WTC11 (cell line): ENCODE data around the gene PTP4A2. TPM values are rescaled to one million over a fixed set of nuclear protein-coding genes. Genes with fewer than 3 reads are reported as not detected.

Experiments used
- ATAC-seq: fragments of 200-7000 bp; cut with Tn5 transposase; 2 replicates; pipeline ENCODE4 v1.10.0; 2021; ENCODE audit warnings: mild to moderate bottlenecking, moderate library complexity
- CTCF ChIA-PET: fragments of 300-600 bp; sonication (Branson Sonifier 250); formaldehyde crosslinking; loops from one replicate; lab custom pipeline; 2021; ENCODE audit warnings: antibody characterized with exemption; lab: Charles Lee
- POLR2A ChIA-PET: fragments of 350-600 bp; sonication (Branson Sonifier 250); formaldehyde crosslinking; loops from one replicate; lab custom pipeline; 2021; ENCODE audit warnings: antibody characterized with exemption; lab: Charles Lee
- DNase-seq: peaks from one replicate; pipeline ENCODE4 v3.0.0; 2021; ENCODE audit warnings: low spot score
- H3K27ac Mint-ChIP-seq: 2 replicates; pipeline ENCODE4 v1.8.0; 2021; ENCODE audit warnings: mixed read lengths
- H3K27me3 Mint-ChIP-seq: 2 replicates; pipeline ENCODE4 v1.8.0; 2021; ENCODE audit warnings: low read depth, mild to moderate bottlenecking, moderate library complexity, mixed read lengths
- H3K36me3 Mint-ChIP-seq: 2 replicates; pipeline ENCODE4 v1.8.0; 2021; ENCODE audit warnings: mixed read lengths
- H3K4me1 Mint-ChIP-seq: 2 replicates; pipeline ENCODE4 v1.8.0; 2022; ENCODE audit warnings: mixed read lengths
- H3K4me3 Mint-ChIP-seq: 2 replicates; pipeline ENCODE4 v1.8.0; 2021; ENCODE audit warnings: mild to moderate bottlenecking, moderate library complexity, mixed read lengths
- H3K9me3 Mint-ChIP-seq: 2 replicates; pipeline ENCODE4 v1.8.0; 2021; ENCODE audit warnings: mixed read lengths
- ATF1 ChIP-seq: sonication (generic); formaldehyde crosslinking; IDR thresholded peaks from 2 replicates; pipeline ENCODE4 v1.8.1; 2023; ENCODE audit warnings: mild to moderate bottlenecking, moderate library complexity, missing genetic modification reagents
- CREB1 ChIP-seq: sonication (generic); formaldehyde crosslinking; IDR thresholded peaks from 2 replicates; pipeline ENCODE4 v1.8.0; 2023; ENCODE audit warnings: mild to moderate bottlenecking, missing genetic modification reagents
- ELF4 ChIP-seq: sonication (generic); formaldehyde crosslinking; IDR thresholded peaks from 2 replicates; pipeline ENCODE4 v1.8.1; 2022; ENCODE audit warnings: low read depth, mild to moderate bottlenecking, moderate library complexity, missing genetic modification reagents
- ETV6 ChIP-seq: sonication (generic); formaldehyde crosslinking; IDR thresholded peaks from 2 replicates; pipeline ENCODE4 v1.8.1; 2022; ENCODE audit warnings: mild to moderate bottlenecking, missing genetic modification reagents
- FOXJ3 ChIP-seq: sonication (generic); formaldehyde crosslinking; IDR thresholded peaks from 2 replicates; pipeline ENCODE4 v1.9.0; 2021; ENCODE audit warnings: missing genetic modification reagents, mild to moderate bottlenecking, borderline replicate concordance
- FOXP1 ChIP-seq: sonication (generic); formaldehyde crosslinking; IDR thresholded peaks from 2 replicates; pipeline ENCODE4 v1.8.0; 2022; ENCODE audit warnings: missing genetic modification reagents, mild to moderate bottlenecking, moderate library complexity, borderline replicate concordance
- GABPB1 ChIP-seq: sonication (generic); formaldehyde crosslinking; IDR thresholded peaks from 2 replicates; pipeline ENCODE4 v1.8.1; 2023; ENCODE audit warnings: mild to moderate bottlenecking, missing genetic modification reagents
- GRHL2 ChIP-seq: fragments of 250-450 bp; sonication (Bioruptor Pico); IDR thresholded peaks from 2 replicates; pipeline ENCODE4 v1.8.0; 2022; ENCODE audit warnings: mild to moderate bottlenecking, moderate library complexity; ENCODE audit not compliant: insufficient replicate concordance, severe bottlenecking
- MXD4 ChIP-seq: fragments of 250-450 bp; sonication (Bioruptor Pico); IDR thresholded peaks from 2 replicates; pipeline ENCODE4 v1.8.0; 2021; ENCODE audit warnings: mild to moderate bottlenecking, moderate library complexity, borderline replicate concordance
- MYBL2 ChIP-seq: sonication (generic); formaldehyde crosslinking; IDR thresholded peaks from 2 replicates; pipeline ENCODE4 v1.8.1; 2023; ENCODE audit warnings: mild to moderate bottlenecking, moderate library complexity, missing genetic modification reagents
- NFE2L1 ChIP-seq: sonication (generic); formaldehyde crosslinking; IDR thresholded peaks from 2 replicates; pipeline ENCODE4 v1.8.1; 2023; ENCODE audit warnings: missing genetic modification reagents
- PRRX2 ChIP-seq: fragments of 250-450 bp; sonication (Bioruptor Pico); IDR thresholded peaks from 2 replicates; pipeline ENCODE4 v1.8.0; 2021; ENCODE audit warnings: mild to moderate bottlenecking
- SP1 ChIP-seq: sonication (generic); formaldehyde crosslinking; conservative IDR thresholded peaks from 2 replicates; pipeline ENCODE4 v1.8.1; 2022; ENCODE audit warnings: missing genetic modification reagents
- ZNF263 ChIP-seq: sonication (generic); formaldehyde crosslinking; IDR thresholded peaks from 2 replicates; pipeline ENCODE4 v1.8.1; 2022; ENCODE audit warnings: low read depth, mild to moderate bottlenecking, moderate library complexity, missing genetic modification reagents
- ZNF396 ChIP-seq: fragments of 250-450 bp; sonication (Bioruptor Pico); IDR thresholded peaks from 2 replicates; pipeline ENCODE4 v1.8.0; 2021; ENCODE audit warnings: mild to moderate bottlenecking, moderate library complexity, borderline replicate concordance
- ZNF416 ChIP-seq: fragments of 250-450 bp; sonication (Bioruptor Pico); IDR thresholded peaks from 2 replicates; pipeline ENCODE4 v1.9.0; 2021; ENCODE audit warnings: mild to moderate bottlenecking, inconsistent platforms
- total RNA-seq: library from RNA; stranded (reverse); gene quantifications from 3 replicates; pipeline ENCODE4 v1.2.3, GENCODE V29; 2021
- TF ChIP-seq, protein P1 (sequence below): sonication (generic); formaldehyde crosslinking; IDR thresholded peaks from 2 replicates; pipeline ENCODE4 v1.8.0; 2022; ENCODE audit warnings: mild to moderate bottlenecking, missing genetic modification reagents
- TF ChIP-seq, protein P2 (sequence below): sonication (generic); formaldehyde crosslinking; IDR thresholded peaks from 2 replicates; pipeline ENCODE4 v1.8.1; 2023; ENCODE audit warnings: mild to moderate bottlenecking, missing genetic modification reagents, borderline replicate concordance
- TF ChIP-seq, protein P3 (sequence below): sonication (generic); formaldehyde crosslinking; IDR thresholded peaks from 2 replicates; pipeline ENCODE4 v1.8.1; 2022; ENCODE audit warnings: low read depth, missing genetic modification reagents, borderline replicate concordance
- TF ChIP-seq, protein P4 (sequence below): sonication (generic); formaldehyde crosslinking; IDR thresholded peaks from 2 replicates; pipeline ENCODE4 v1.8.0; 2022; ENCODE audit warnings: mild to moderate bottlenecking, missing genetic modification reagents
- TF ChIP-seq, protein P5 (sequence below): sonication (generic); formaldehyde crosslinking; conservative IDR thresholded peaks from 2 replicates; pipeline ENCODE4 v1.8.1; 2022; ENCODE audit warnings: mild to moderate bottlenecking, missing genetic modification reagents

Gene PTP4A2
- total RNA-seq, 1 experiment from 2014 or later, result 172 TPM

DNA sequence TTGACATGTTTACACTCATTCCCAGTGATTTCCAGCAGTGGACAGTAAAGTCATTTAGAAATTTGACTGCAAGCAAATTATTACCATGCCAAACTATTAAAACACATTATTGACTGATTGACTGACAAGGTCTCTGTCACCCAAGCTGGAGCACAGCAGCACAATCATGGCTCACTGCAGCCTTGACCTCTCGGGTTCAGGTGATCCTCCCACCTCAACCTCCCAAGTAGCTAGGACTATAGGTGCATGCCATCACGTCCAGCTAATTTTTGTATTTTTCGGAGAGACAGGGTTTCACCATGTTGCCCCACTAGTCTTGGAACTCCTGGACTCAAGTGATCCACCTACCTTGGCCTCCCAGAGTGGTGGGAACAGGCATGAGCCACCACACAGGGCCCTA, 24.2 kb downstream of the PTP4A2 start:
- peaks cover 68% of the 10 kb centered on the region for H3K36me3 Mint-ChIP-seq
- DNase-seq, result no peak
- CTCF ChIA-PET, result no interaction called here

DNA sequence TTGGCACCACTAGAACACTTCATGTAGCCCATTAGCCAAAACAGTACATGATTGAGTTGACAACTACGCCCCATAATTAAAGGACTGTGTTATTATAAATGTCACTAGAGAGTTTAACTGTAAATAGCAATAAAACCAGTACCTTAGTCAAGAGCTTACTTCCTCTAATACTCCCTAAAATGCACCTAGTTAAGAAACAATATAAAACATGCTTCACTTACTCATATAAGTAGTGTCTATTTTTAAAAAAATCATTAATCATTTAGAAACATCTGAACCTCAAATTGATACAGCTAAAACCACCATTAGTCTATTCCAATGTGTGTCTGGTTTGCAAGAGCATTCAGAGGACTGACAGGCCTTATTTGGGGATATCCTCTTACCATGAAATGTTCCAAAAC, 25.3 kb downstream of the PTP4A2 start:
- Mint-ChIP-seq H3K27ac (no peak overlapping the region), H3K27me3 (no peaks in the 10 kb centered on the region), H3K36me3 (peaks cover 74% of the 10 kb centered on the region), H3K4me3 (no peak overlapping the region), H3K9me3 (no peaks in the 10 kb centered on the region), H3K4me1 (no peaks in the 10 kb centered on the region)
- POLR2A ChIA-PET, result no interaction called here
- no peak for DNase-seq
- no peak for ATAC-seq
- TF ChIP-seq MXD4 (CRISPR knock-in tag), result no peak
- CTCF ChIA-PET, result interaction anchor here (0.6 to 1.0 kb wide), 2 partner anchors 51 to 94 kb away, joined by 3 to 6 read pairs; no protein-coding TSS in a partner anchor

More for the DNA sequence above, 24.2 kb downstream of the PTP4A2 start:
- Mint-ChIP-seq H3K9me3 (no peaks in the 10 kb centered on the region), H3K4me3 (no peak overlapping the region), H3K27ac (no peak overlapping the region), H3K4me1 (no peaks in the 10 kb centered on the region), H3K27me3 (no peaks in the 10 kb centered on the region)
- POLR2A ChIA-PET, result interaction anchor here (0.6 kb wide), 1 partner anchor 785 kb away, joined by 3 read pairs; no protein-coding TSS in a partner anchor
- no peak for TF ChIP-seq GRHL2 (CRISPR knock-in tag)
- TF ChIP-seq, protein P1, sequence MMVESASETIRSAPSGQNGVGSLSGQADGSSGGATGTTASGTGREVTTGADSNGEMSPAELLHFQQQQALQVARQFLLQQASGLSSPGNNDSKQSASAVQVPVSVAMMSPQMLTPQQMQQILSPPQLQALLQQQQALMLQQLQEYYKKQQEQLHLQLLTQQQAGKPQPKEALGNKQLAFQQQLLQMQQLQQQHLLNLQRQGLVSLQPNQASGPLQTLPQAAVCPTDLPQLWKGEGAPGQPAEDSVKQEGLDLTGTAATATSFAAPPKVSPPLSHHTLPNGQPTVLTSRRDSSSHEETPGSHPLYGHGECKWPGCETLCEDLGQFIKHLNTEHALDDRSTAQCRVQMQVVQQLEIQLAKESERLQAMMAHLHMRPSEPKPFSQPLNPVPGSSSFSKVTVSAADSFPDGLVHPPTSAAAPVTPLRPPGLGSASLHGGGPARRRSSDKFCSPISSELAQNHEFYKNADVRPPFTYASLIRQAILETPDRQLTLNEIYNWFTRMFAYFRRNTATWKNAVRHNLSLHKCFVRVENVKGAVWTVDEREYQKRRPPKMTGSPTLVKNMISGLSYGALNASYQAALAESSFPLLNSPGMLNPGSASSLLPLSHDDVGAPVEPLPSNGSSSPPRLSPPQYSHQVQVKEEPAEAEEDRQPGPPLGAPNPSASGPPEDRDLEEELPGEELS (CRISPR knock-in tag), result no peak
- TF ChIP-seq PRRX2 (CRISPR knock-in tag), result no peak
- TF ChIP-seq, protein P2, sequence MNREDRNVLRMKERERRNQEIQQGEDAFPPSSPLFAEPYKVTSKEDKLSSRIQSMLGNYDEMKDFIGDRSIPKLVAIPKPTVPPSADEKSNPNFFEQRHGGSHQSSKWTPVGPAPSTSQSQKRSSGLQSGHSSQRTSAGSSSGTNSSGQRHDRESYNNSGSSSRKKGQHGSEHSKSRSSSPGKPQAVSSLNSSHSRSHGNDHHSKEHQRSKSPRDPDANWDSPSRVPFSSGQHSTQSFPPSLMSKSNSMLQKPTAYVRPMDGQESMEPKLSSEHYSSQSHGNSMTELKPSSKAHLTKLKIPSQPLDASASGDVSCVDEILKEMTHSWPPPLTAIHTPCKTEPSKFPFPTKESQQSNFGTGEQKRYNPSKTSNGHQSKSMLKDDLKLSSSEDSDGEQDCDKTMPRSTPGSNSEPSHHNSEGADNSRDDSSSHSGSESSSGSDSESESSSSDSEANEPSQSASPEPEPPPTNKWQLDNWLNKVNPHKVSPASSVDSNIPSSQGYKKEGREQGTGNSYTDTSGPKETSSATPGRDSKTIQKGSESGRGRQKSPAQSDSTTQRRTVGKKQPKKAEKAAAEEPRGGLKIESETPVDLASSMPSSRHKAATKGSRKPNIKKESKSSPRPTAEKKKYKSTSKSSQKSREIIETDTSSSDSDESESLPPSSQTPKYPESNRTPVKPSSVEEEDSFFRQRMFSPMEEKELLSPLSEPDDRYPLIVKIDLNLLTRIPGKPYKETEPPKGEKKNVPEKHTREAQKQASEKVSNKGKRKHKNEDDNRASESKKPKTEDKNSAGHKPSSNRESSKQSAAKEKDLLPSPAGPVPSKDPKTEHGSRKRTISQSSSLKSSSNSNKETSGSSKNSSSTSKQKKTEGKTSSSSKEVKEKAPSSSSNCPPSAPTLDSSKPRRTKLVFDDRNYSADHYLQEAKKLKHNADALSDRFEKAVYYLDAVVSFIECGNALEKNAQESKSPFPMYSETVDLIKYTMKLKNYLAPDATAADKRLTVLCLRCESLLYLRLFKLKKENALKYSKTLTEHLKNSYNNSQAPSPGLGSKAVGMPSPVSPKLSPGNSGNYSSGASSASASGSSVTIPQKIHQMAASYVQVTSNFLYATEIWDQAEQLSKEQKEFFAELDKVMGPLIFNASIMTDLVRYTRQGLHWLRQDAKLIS (CRISPR knock-in tag), result no peak
- no peak for TF ChIP-seq FOXJ3
- no peak for TF ChIP-seq NFE2L1
- TF ChIP-seq, protein P3, sequence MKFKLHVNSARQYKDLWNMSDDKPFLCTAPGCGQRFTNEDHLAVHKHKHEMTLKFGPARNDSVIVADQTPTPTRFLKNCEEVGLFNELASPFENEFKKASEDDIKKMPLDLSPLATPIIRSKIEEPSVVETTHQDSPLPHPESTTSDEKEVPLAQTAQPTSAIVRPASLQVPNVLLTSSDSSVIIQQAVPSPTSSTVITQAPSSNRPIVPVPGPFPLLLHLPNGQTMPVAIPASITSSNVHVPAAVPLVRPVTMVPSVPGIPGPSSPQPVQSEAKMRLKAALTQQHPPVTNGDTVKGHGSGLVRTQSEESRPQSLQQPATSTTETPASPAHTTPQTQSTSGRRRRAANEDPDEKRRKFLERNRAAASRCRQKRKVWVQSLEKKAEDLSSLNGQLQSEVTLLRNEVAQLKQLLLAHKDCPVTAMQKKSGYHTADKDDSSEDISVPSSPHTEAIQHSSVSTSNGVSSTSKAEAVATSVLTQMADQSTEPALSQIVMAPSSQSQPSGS, result no peak
- no peak for TF ChIP-seq ETV6 (CRISPR knock-in tag)
- TF ChIP-seq ELF4, result no peak
- no peak for TF ChIP-seq ATF1 (CRISPR knock-in tag)
- ATAC-seq, result no peak

DNA sequence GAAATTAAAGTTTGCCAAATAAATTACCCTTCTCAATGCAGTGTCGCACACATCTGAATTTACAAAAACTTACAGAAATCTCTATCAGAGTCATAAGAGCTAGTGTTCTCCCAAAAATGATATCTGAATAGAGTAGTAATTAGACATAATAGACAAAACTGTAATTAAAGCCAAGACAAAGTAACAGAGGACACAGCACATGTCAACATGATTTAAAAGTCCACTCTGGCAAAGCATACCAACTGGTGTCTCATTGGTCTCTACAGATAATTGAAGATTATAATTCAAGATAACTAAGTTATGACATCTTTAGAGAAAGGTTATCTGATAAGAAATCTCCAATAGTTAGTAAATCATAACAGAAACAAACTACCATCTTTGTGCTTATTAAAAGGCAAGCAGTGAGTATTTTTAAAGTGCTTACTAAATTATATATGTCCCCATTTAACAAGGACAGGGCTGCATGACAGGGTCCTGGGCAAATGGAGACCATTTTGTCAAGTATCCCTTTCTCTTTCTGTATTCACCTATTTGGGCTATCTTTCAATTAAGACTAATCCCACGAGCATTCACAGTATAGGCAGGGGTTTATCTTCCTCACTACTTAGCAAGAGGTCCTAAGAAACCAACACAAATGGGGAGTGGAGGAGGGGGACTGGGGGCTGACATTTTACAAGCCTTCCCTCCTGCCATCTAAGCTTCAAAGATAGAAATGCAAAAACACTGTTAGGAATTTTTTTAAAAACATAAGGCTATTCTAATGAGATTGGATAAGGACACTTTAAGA, 26.0 kb downstream of the PTP4A2 start:
- Mint-ChIP-seq H3K9me3 (no peaks in the 10 kb centered on the region), H3K27me3 (no peaks in the 10 kb centered on the region), H3K4me3 (no peak overlapping the region), H3K36me3 (peaks cover 73% of the 10 kb centered on the region), H3K27ac (no peak overlapping the region), H3K4me1 (no peaks in the 10 kb centered on the region)
- ATAC-seq (no peak), DNase-seq (no peak)
- ChIA-PET CTCF (interaction anchor here (1.0 kb wide), 1 partner anchor 52 kb away, joined by 3 read pairs; no protein-coding TSS in a partner anchor), POLR2A (no interaction called here)
- TF ChIP-seq CREB1 (no peak), ZNF396 (CRISPR knock-in tag) (no peak), SP1 (CRISPR knock-in tag) (no peak), ZNF263 (no peak), ZNF416 (CRISPR knock-in tag) (no peak), FOXP1 (CRISPR knock-in tag) (no peak), MYBL2 (CRISPR knock-in tag) (no peak), GABPB1 (CRISPR knock-in tag) (no peak)
- TF ChIP-seq, protein P1 (CRISPR knock-in tag), result no peak
- TF ChIP-seq, protein P4, sequence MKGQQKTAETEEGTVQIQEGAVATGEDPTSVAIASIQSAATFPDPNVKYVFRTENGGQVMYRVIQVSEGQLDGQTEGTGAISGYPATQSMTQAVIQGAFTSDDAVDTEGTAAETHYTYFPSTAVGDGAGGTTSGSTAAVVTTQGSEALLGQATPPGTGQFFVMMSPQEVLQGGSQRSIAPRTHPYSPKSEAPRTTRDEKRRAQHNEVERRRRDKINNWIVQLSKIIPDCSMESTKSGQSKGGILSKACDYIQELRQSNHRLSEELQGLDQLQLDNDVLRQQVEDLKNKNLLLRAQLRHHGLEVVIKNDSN (CRISPR knock-in tag), result no peak
- TF ChIP-seq, protein P5, sequence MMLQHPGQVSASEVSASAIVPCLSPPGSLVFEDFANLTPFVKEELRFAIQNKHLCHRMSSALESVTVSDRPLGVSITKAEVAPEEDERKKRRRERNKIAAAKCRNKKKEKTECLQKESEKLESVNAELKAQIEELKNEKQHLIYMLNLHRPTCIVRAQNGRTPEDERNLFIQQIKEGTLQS (CRISPR knock-in tag), result no peak
